Neural progenitor cell (in vitro differentiated cells): ENCODE data around the gene LRRC7.

ENCODE experiments used
- EZH2phosphoT487 ChIP-seq: fragments of 200-600 bp; sonication (generic); IDR thresholded peaks from 2 replicates; pipeline ENCODE4 v1.6.1; 2017; ENCODE audit warnings: antibody characterized with exemption
- TF ChIP-seq, protein P1 (sequence below): fragments of 200-600 bp; sonication (generic); IDR thresholded peaks from 2 replicates; pipeline ENCODE4 v1.5.1; 2017; ENCODE audit warnings: antibody characterized with exemption, mild to moderate bottlenecking

DNA sequence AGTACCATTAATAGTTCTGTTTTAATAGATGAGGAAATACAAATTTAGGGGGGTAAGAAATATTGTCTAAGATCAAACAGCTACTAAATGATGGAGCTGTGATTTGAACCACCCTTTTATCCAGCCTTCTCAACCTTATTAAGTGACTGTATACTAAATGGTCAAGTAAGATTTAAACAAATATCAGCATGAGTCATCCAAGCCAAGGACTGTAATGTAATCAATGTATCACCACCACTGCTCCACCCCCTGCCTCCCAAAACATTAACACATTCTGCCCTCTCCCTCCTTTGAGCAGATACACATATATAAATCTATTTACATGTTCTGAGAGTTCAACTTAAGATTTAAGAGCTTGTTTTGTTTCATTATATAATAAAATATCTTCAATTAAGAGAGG, 578.8 kb downstream of the LRRC7 start:
- TF ChIP-seq, protein P1, sequence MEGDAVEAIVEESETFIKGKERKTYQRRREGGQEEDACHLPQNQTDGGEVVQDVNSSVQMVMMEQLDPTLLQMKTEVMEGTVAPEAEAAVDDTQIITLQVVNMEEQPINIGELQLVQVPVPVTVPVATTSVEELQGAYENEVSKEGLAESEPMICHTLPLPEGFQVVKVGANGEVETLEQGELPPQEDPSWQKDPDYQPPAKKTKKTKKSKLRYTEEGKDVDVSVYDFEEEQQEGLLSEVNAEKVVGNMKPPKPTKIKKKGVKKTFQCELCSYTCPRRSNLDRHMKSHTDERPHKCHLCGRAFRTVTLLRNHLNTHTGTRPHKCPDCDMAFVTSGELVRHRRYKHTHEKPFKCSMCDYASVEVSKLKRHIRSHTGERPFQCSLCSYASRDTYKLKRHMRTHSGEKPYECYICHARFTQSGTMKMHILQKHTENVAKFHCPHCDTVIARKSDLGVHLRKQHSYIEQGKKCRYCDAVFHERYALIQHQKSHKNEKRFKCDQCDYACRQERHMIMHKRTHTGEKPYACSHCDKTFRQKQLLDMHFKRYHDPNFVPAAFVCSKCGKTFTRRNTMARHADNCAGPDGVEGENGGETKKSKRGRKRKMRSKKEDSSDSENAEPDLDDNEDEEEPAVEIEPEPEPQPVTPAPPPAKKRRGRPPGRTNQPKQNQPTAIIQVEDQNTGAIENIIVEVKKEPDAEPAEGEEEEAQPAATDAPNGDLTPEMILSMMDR: no peak
- TF ChIP-seq EZH2phosphoT487: no peak
